ENCODE measurements around the gene NAPA.

The NAPA gene

DNA sequence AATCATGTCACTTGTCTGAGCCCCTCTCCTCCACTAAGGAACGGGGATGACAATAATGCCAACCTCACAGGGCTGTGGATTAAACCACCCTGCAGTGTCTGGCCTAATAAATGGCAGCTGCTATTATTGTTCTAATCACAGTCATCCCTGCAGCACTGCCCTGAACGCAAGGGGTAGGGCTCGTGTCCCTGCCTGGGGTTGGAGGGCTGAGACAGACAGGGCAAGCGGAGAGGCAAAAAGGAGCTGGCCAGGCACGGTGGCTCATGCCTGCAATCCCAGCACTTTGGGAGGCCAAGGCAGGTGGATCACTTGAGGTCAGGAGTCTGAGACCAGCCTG lies 20.7 kb downstream of the NAPA start:
- no CpG with 5 or more reads among the region's 5 CpGs for WGBS (ENCODE audit: extremely low coverage, insufficient coverage, insufficient read length)
- H3K4me1 ChIP-seq (ENCODE audit: control insufficient read depth in 1 of 2, insufficient read depth in 2 of 2, low read length in 2 of 2), result no peaks in the 10 kb centered on the region
- no peak overlapping the region for H2AFZ ChIP-seq (ENCODE audit: insufficient read depth, low read length, poor library complexity)
- H3K27me3 ChIP-seq (ENCODE audit: insufficient read depth, low read length), result no peaks in the 10 kb centered on the region
- H3K9ac ChIP-seq (ENCODE audit: low read length), result no peak overlapping the region
- no peaks in the 10 kb centered on the region for H3K79me2 ChIP-seq (ENCODE audit: control insufficient read depth, insufficient read depth, low read length, poor library complexity)
- peaks cover 80 to 87% of the 10 kb centered on the region in 2 experiments for H3K36me3 ChIP-seq (ENCODE audit: control insufficient read depth in 1 of 2, insufficient read depth in 2 of 2, low read length in 2 of 2)
- no peak overlapping the region for H3K27ac ChIP-seq (ENCODE audit: low read depth, low read length)
- no peak overlapping the region for H3K4me2 ChIP-seq (ENCODE audit: low read length)
- no peak overlapping the region for H2BK12ac ChIP-seq (ENCODE audit: low read length)
- no peak overlapping the region for H4K12ac ChIP-seq (ENCODE audit: low read depth, low read length)
- DNase-seq, result no peak
- no peak overlapping the region for H3K18ac ChIP-seq (ENCODE audit: low read length)
- H2BK120ac ChIP-seq (ENCODE audit: insufficient read depth, low read length, poor library complexity), result no peak overlapping the region
- H3K4me3 ChIP-seq (ENCODE audit: low read depth, low read length), result no peak overlapping the region
- no peak overlapping the region for H3K4ac ChIP-seq (ENCODE audit: low read depth, low read length)
- no peak overlapping the region for H3K14ac ChIP-seq (ENCODE audit: low read length)
- H4K8ac ChIP-seq (ENCODE audit: low read depth, low read length), result no peak overlapping the region
- H3K79me1 ChIP-seq (ENCODE audit: low read length), result no peaks in the 10 kb centered on the region
- H3K9me3 ChIP-seq (ENCODE audit: insufficient read depth, low read depth, low read length), result no peaks in the 10 kb centered on the region
- H2AK5ac ChIP-seq (ENCODE audit: low read length), result no peak overlapping the region
- H3K23ac ChIP-seq (ENCODE audit: low read length), result no peak overlapping the region
- H4K91ac ChIP-seq (ENCODE audit: low read depth, low read length), result no peak overlapping the region
- no peak overlapping the region for H2BK5ac ChIP-seq (ENCODE audit: low read depth, low read length, poor library complexity)

DNA sequence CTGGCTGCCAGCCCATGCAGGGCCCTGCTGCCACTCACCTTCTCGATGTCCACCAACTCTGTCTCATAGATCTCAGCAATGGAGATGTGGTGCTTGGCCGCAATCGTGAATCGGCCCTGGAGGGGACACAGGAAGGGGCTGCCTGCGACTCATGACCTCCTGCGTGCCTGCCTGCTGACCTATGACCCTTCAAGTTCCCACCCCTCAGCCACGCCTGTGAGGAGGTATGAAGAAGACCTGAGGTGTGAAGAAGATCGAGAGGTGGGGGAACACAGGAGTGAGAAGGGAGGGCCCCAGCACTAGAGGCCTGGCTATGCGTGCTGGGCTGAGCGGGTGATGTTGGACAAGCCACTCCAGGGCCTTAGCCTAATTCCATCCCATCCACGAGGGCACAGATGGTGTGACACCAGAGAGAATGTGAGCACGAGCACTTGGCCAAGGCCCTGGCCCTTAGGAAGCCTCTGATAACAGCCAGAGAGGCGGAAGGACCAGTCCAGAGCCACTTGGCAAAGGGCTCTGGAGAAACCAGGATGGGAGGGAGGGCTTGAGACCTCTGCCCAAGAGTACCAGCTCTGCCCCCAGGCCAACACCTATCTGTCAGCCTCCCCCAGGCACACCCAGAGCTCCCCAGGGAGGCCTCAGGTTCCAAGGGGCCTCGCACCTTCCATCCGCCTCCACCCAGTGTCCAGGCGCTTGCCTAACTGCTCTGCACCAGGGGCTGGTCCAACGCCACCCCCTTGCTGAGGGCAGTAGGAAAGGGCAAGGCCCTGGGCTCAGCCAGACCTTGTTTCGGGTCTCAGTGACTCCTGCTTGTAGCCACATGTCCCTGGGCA lies 21.3 kb downstream of the NAPA start:
- no peak overlapping the region for H2AFZ ChIP-seq (ENCODE audit: insufficient read depth, low read length, poor library complexity)
- H3K18ac ChIP-seq (ENCODE audit: low read length), result no peak overlapping the region
- no peak for DNase-seq
- H3K4ac ChIP-seq (ENCODE audit: low read depth, low read length), result no peak overlapping the region
- no peak overlapping the region for H3K4me3 ChIP-seq (ENCODE audit: low read depth, low read length)
- H3K9me3 ChIP-seq (ENCODE audit: insufficient read depth, low read depth, low read length), result no peaks in the 10 kb centered on the region
- H2BK5ac ChIP-seq (ENCODE audit: low read depth, low read length, poor library complexity), result no peak overlapping the region
- no peak overlapping the region for H4K12ac ChIP-seq (ENCODE audit: low read depth, low read length)
- no peak overlapping the region for H3K4me2 ChIP-seq (ENCODE audit: low read length)
- WGBS (ENCODE audit: extremely low coverage, insufficient coverage, insufficient read length), result no CpG with 5 or more reads among the region's 18 CpGs
- no peak overlapping the region for H2BK120ac ChIP-seq (ENCODE audit: insufficient read depth, low read length, poor library complexity)
- no peaks in the 10 kb centered on the region for H3K4me1 ChIP-seq (ENCODE audit: control insufficient read depth in 1 of 2, insufficient read depth in 2 of 2, low read length in 2 of 2)
- H3K27me3 ChIP-seq (ENCODE audit: insufficient read depth, low read length), result no peaks in the 10 kb centered on the region
- H3K79me2 ChIP-seq (ENCODE audit: control insufficient read depth, insufficient read depth, low read length, poor library complexity), result no peaks in the 10 kb centered on the region
- no peak overlapping the region for H2AK5ac ChIP-seq (ENCODE audit: low read length)
- H4K91ac ChIP-seq (ENCODE audit: low read depth, low read length), result no peak overlapping the region
- no peak overlapping the region for H2BK12ac ChIP-seq (ENCODE audit: low read length)
- H3K79me1 ChIP-seq (ENCODE audit: low read length), result no peaks in the 10 kb centered on the region
- H3K23ac ChIP-seq (ENCODE audit: low read length), result no peak overlapping the region
- no peak overlapping the region for H3K9ac ChIP-seq (ENCODE audit: low read length)
- H3K14ac ChIP-seq (ENCODE audit: low read length), result no peak overlapping the region
- H3K36me3 ChIP-seq (ENCODE audit: control insufficient read depth in 1 of 2, insufficient read depth in 2 of 2, low read length in 2 of 2), result peaks cover 79 to 84% of the 10 kb centered on the region in 2 experiments
- H3K27ac ChIP-seq (ENCODE audit: low read depth, low read length), result no peak overlapping the region
- H4K8ac ChIP-seq (ENCODE audit: low read depth, low read length), result no peak overlapping the region

GRCh38 chr19:47492571-47493377 lies 22.1 kb downstream of the NAPA start:
- H3K4ac ChIP-seq (ENCODE audit: low read depth, low read length), result no peak overlapping the region
- H3K4me3 ChIP-seq (ENCODE audit: low read depth, low read length), result no peak overlapping the region
- peaks cover 78 to 82% of the 10 kb centered on the region in 2 experiments for H3K36me3 ChIP-seq (ENCODE audit: control insufficient read depth in 1 of 2, insufficient read depth in 2 of 2, low read length in 2 of 2)
- H3K18ac ChIP-seq (ENCODE audit: low read length), result no peak overlapping the region
- H3K27ac ChIP-seq (ENCODE audit: low read depth, low read length), result no peak overlapping the region
- H3K27me3 ChIP-seq (ENCODE audit: insufficient read depth, low read length), result no peaks in the 10 kb centered on the region
- H2AFZ ChIP-seq (ENCODE audit: insufficient read depth, low read length, poor library complexity), result no peak overlapping the region
- H3K9me3 ChIP-seq (ENCODE audit: insufficient read depth, low read depth, low read length), result no peaks in the 10 kb centered on the region
- no peak overlapping the region for H2BK12ac ChIP-seq (ENCODE audit: low read length)
- no peak overlapping the region for H3K14ac ChIP-seq (ENCODE audit: low read length)
- no peak overlapping the region for H4K91ac ChIP-seq (ENCODE audit: low read depth, low read length)
- no peak overlapping the region for H3K23ac ChIP-seq (ENCODE audit: low read length)
- no peak overlapping the region for H3K9ac ChIP-seq (ENCODE audit: low read length)
- no peaks in the 10 kb centered on the region for H3K4me1 ChIP-seq (ENCODE audit: control insufficient read depth in 1 of 2, insufficient read depth in 2 of 2, low read length in 2 of 2)
- no peaks in the 10 kb centered on the region for H3K79me1 ChIP-seq (ENCODE audit: low read length)
- DNase-seq, result no peak
- H2BK5ac ChIP-seq (ENCODE audit: low read depth, low read length, poor library complexity), result no peak overlapping the region
- no peak overlapping the region for H4K12ac ChIP-seq (ENCODE audit: low read depth, low read length)
- H4K8ac ChIP-seq (ENCODE audit: low read depth, low read length), result no peak overlapping the region
- no peak overlapping the region for H3K4me2 ChIP-seq (ENCODE audit: low read length)
- no peak overlapping the region for H2BK120ac ChIP-seq (ENCODE audit: insufficient read depth, low read length, poor library complexity)
- H2AK5ac ChIP-seq (ENCODE audit: low read length), result no peak overlapping the region
- no peaks in the 10 kb centered on the region for H3K79me2 ChIP-seq (ENCODE audit: control insufficient read depth, insufficient read depth, low read length, poor library complexity)
- no CpG with 5 or more reads among the region's 23 CpGs for WGBS (ENCODE audit: extremely low coverage, insufficient coverage, insufficient read length)

GRCh38 chr19:47492137-47492533 lies 22.7 kb downstream of the NAPA start:
- WGBS (ENCODE audit: extremely low coverage, insufficient coverage, insufficient read length), result no CpG with 5 or more reads among the region's 14 CpGs
- peaks cover 78 to 82% of the 10 kb centered on the region in 2 experiments for H3K36me3 ChIP-seq (ENCODE audit: control insufficient read depth in 1 of 2, insufficient read depth in 2 of 2, low read length in 2 of 2)
- H4K12ac ChIP-seq (ENCODE audit: low read depth, low read length), result no peak overlapping the region
- H3K23ac ChIP-seq (ENCODE audit: low read length), result no peak overlapping the region
- H3K9ac ChIP-seq (ENCODE audit: low read length), result no peak overlapping the region
- H2AFZ ChIP-seq (ENCODE audit: insufficient read depth, low read length, poor library complexity), result no peak overlapping the region
- no peak overlapping the region for H2BK5ac ChIP-seq (ENCODE audit: low read depth, low read length, poor library complexity)
- H2BK120ac ChIP-seq (ENCODE audit: insufficient read depth, low read length, poor library complexity), result no peak overlapping the region
- H2BK12ac ChIP-seq (ENCODE audit: low read length), result no peak overlapping the region
- H3K4me2 ChIP-seq (ENCODE audit: low read length), result no peak overlapping the region
- H3K27ac ChIP-seq (ENCODE audit: low read depth, low read length), result no peak overlapping the region
- no peak overlapping the region for H3K14ac ChIP-seq (ENCODE audit: low read length)
- H4K91ac ChIP-seq (ENCODE audit: low read depth, low read length), result no peak overlapping the region
- no peak overlapping the region for H4K8ac ChIP-seq (ENCODE audit: low read depth, low read length)
- no peaks in the 10 kb centered on the region for H3K9me3 ChIP-seq (ENCODE audit: insufficient read depth, low read depth, low read length)
- no peak overlapping the region for H3K18ac ChIP-seq (ENCODE audit: low read length)
- no peaks in the 10 kb centered on the region for H3K79me1 ChIP-seq (ENCODE audit: low read length)
- H2AK5ac ChIP-seq (ENCODE audit: low read length), result no peak overlapping the region
- no peak overlapping the region for H3K4me3 ChIP-seq (ENCODE audit: low read depth, low read length)
- no peaks in the 10 kb centered on the region for H3K79me2 ChIP-seq (ENCODE audit: control insufficient read depth, insufficient read depth, low read length, poor library complexity)
- no peak overlapping the region for H3K4ac ChIP-seq (ENCODE audit: low read depth, low read length)
- no peaks in the 10 kb centered on the region for H3K4me1 ChIP-seq (ENCODE audit: control insufficient read depth in 1 of 2, insufficient read depth in 2 of 2, low read length in 2 of 2)
- H3K27me3 ChIP-seq (ENCODE audit: insufficient read depth, low read length), result no peaks in the 10 kb centered on the region
- no peak for DNase-seq
